HepG2 (cell line): ENCODE measurements around the gene GNL3. TPM values are rescaled to one million over a fixed set of nuclear protein-coding genes. Genes with fewer than 3 reads are reported as not detected.
A peak's percentile ranks its signal among the peaks of the same experiment; 100 is the strongest.

ENCODE experiments used
- AHR ChIP-seq: IDR thresholded peaks from 2 replicates; pipeline ENCODE4 v1.6.1; 2018; ENCODE audit warnings: missing genetic modification reagents, missing compliant biosample characterization
- CSRNP1 ChIP-seq: sonication (generic); formaldehyde crosslinking; IDR thresholded peaks from 2 replicates; pipeline ENCODE4 v1.8.1; 2023; ENCODE audit warnings: mild to moderate bottlenecking, missing genetic modification reagents
- FOXA1 ChIP-seq, 2 experiments: fragments of 450-650 bp in 1 of 2; sonication (generic) in 1 of 2; formaldehyde crosslinking in 1 of 2; IDR thresholded peaks; 2 replicates each; pipeline versions ENCODE4 v1.4.0 to v1.6.1; 2016 to 2020; ENCODE audit warnings: missing genetic modification reagents in 1 of 2
- FOXA3 ChIP-seq: IDR thresholded peaks from 2 replicates; pipeline ENCODE4 v1.6.1; 2016; ENCODE audit warnings: missing genetic modification reagents, missing compliant biosample characterization
- GLI4 ChIP-seq: sonication (generic); formaldehyde crosslinking; IDR thresholded peaks from 2 replicates; pipeline ENCODE4 v1.5.1; 2020; ENCODE audit warnings: missing genetic modification reagents, mild to moderate bottlenecking, moderate library complexity, borderline replicate concordance
- HIVEP1 ChIP-seq: sonication (generic); formaldehyde crosslinking; IDR thresholded peaks from 2 replicates; pipeline ENCODE4 v1.4.0; 2020; ENCODE audit warnings: mild to moderate bottlenecking, missing genetic modification reagents
- IKZF5 ChIP-seq: IDR thresholded peaks from 2 replicates; pipeline ENCODE4 v1.6.1; 2018; ENCODE audit warnings: missing genetic modification reagents, mild to moderate bottlenecking, missing compliant biosample characterization
- ISL2 ChIP-seq: sonication (generic); formaldehyde crosslinking; IDR thresholded peaks from 2 replicates; pipeline ENCODE4 v1.5.0; 2020; ENCODE audit warnings: missing genetic modification reagents
- MAFG ChIP-seq: sonication (generic); formaldehyde crosslinking; IDR thresholded peaks from 2 replicates; pipeline ENCODE4 v1.5.1; 2020; ENCODE audit warnings: mild to moderate bottlenecking, missing genetic modification reagents
- NAIF1 ChIP-seq: sonication (generic); formaldehyde crosslinking; IDR thresholded peaks from 2 replicates; pipeline ENCODE4 v1.5.0; 2020; ENCODE audit warnings: mild to moderate bottlenecking, missing genetic modification reagents, borderline replicate concordance
- SPEN ChIP-seq: sonication (generic); formaldehyde crosslinking; IDR thresholded peaks from 2 replicates; pipeline ENCODE4 v1.5.1; 2020; ENCODE audit warnings: low read depth, mild to moderate bottlenecking, missing genetic modification reagents
- TBL1XR1 ChIP-seq: fragments of 150-350 bp; IDR thresholded peaks from 2 replicates; pipeline ENCODE4 v1.6.1; 2014; ENCODE audit warnings: borderline replicate concordance, low read length; ENCODE audit not compliant: partially characterized antibody
- ZNF451 ChIP-seq: sonication (generic); formaldehyde crosslinking; IDR thresholded peaks from 2 replicates; pipeline ENCODE4 v1.5.0; 2020; ENCODE audit warnings: mild to moderate bottlenecking, missing genetic modification reagents
- ZNF7 ChIP-seq: IDR thresholded peaks from 2 replicates; pipeline ENCODE4 v1.6.1; 2016; ENCODE audit warnings: missing biosample characterization, missing genetic modification reagents
- ZNF792 ChIP-seq: IDR thresholded peaks from 2 replicates; pipeline ENCODE4 v1.6.1; 2016
- ZXDC ChIP-seq: sonication (generic); formaldehyde crosslinking; IDR thresholded peaks from 2 replicates; pipeline ENCODE4 v1.5.0; 2020; ENCODE audit warnings: mild to moderate bottlenecking, missing genetic modification reagents
- polyA plus RNA-seq, 8 experiments: library from polyadenylated mRNA; depleted of rRNA in 3 of 8; stranded (reverse) in 7 of 8; unstranded in 1 of 8; fragments of >200 nt; fragmentation: Illumina TruSeq in 4 of 8; extraction: Trizol in 4 of 8; gene quantifications; 2 replicates each; pipeline versions ENCODE4 v1.2.1 to v1.2.3, GENCODE V29; 2011 to 2016; ENCODE audit warnings: low read depth in 4 of 8, missing spikeins in 1 of 8, mixed read lengths in 1 of 8; ENCODE audit not compliant: insufficient read depth in 1 of 8
- total RNA-seq, 5 experiments: library from RNA; depleted of rRNA; stranded (reverse); fragments of >200 nt; fragmentation: Illumina TruSeq; extraction: Trizol; gene quantifications; 2 replicates each; pipeline ENCODE4 v1.2.3, GENCODE V29; 2016; ENCODE audit warnings: low read depth in 1 of 5
- TF ChIP-seq, protein P1 (sequence below): sonication (generic); formaldehyde crosslinking; IDR thresholded peaks from 2 replicates; pipeline ENCODE4 v1.4.0; 2020; ENCODE audit warnings: mild to moderate bottlenecking, low read depth, missing genetic modification reagents
- TF ChIP-seq, protein P2 (sequence below): sonication (generic); formaldehyde crosslinking; IDR thresholded peaks from 2 replicates; pipeline ENCODE4 v1.9.0; 2021; ENCODE audit warnings: missing genetic modification reagents, mild to moderate bottlenecking, borderline replicate concordance

Gene GNL3
- total and polyA plus RNA-seq, 2 of the 13 experiments (the other 11 are each of a cell fraction or from before 2014, with no cell fraction given), result 129 to 257 TPM

GRCh38 chr3:52705688-52706686, 20.2 kb downstream of the GNL3 start, which contains the start of the genes GLT8D1 and SPCS1 (continued):
- TF ChIP-seq ISL2 (CRISPR knock-in tag) (peak; percentile 38; the same call in 1 of the 2 replicates), HIVEP1 (peak; percentile 62; the same call in 1 of the 2 replicates), GLI4 (no peak; the same call in 1 of the 2 replicates), FOXA1 (IDR thresholded peaks at IDR 0.05) (no peak), FOXA1 (CRISPR knock-in tag; IDR thresholded peaks at IDR 0.05) (no peak), ZNF451 (peak; percentile 92; the same call in 1 of the 2 replicates), TBL1XR1 (no peak), IKZF5 (CRISPR knock-in tag) (no peak; the same call in none of the 2 replicates), MAFG (CRISPR knock-in tag) (no peak), ZNF7 (CRISPR knock-in tag) (no peak), AHR (CRISPR knock-in tag) (peak; percentile 45; the same call in 1 of the 2 replicates), ZNF792 (CRISPR knock-in tag) (peak; percentile 69; the same call in 1 of the 2 replicates), SPEN (CRISPR knock-in tag) (peak; percentile 90), FOXA3 (CRISPR knock-in tag) (peak; percentile 32; the same call in 1 of the 2 replicates), NAIF1 (no peak; the same call in 1 of the 2 replicates), CSRNP1 (CRISPR knock-in tag) (peak; percentile 91), ZXDC (CRISPR knock-in tag) (peak; percentile 85)
- TF ChIP-seq, protein P1, sequence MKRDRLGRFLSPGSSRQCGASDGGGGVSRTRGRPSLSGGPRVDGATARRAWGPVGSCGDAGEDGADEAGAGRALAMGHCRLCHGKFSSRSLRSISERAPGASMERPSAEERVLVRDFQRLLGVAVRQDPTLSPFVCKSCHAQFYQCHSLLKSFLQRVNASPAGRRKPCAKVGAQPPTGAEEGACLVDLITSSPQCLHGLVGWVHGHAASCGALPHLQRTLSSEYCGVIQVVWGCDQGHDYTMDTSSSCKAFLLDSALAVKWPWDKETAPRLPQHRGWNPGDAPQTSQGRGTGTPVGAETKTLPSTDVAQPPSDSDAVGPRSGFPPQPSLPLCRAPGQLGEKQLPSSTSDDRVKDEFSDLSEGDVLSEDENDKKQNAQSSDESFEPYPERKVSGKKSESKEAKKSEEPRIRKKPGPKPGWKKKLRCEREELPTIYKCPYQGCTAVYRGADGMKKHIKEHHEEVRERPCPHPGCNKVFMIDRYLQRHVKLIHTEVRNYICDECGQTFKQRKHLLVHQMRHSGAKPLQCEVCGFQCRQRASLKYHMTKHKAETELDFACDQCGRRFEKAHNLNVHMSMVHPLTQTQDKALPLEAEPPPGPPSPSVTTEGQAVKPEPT (CRISPR knock-in tag), result peak; percentile 64; the same call in 1 of the 2 replicates
- TF ChIP-seq, protein P2, sequence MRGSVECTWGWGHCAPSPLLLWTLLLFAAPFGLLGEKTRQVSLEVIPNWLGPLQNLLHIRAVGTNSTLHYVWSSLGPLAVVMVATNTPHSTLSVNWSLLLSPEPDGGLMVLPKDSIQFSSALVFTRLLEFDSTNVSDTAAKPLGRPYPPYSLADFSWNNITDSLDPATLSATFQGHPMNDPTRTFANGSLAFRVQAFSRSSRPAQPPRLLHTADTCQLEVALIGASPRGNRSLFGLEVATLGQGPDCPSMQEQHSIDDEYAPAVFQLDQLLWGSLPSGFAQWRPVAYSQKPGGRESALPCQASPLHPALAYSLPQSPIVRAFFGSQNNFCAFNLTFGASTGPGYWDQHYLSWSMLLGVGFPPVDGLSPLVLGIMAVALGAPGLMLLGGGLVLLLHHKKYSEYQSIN (CRISPR knock-in tag), result 0 out of 2 replicates have a peak, but pooled peaks have one; percentile 4
